ENCODE results near the gene TDRD12. TPM values are rescaled to one million over a fixed set of nuclear protein-coding genes. Genes with fewer than 3 reads are reported as not detected.
A peak's percentile ranks its signal among the peaks of the same experiment; 100 is the strongest.
"Not testable (repeated sequence)": the region's sequence is repeated elsewhere in the genome, so short reads cannot be mapped to it uniquely, and the experiment has no call there.

TDRD12 gene
- total RNA-seq, 2 donors from 2014 or later, result 0.09 to 5.8 TPM

DNA sequence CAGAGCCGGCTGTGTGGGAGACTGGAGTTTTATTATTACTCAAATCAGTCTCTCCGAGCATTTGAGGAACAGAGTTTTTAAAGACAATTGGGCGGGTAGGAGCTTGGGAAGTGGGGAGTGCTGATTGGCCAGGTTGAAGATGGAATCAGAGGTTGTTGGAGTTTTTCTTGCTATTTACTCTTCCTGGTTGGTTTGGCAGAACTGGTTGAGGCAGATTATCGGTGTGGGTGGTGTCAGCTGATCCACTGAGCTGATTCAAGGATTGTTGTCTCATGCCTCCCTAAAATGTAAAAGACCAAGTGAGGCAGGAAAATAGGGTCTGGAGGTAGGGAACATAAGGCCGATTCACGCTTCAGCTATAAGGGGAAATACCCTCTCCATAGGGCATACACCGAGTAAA is 1.3 kb upstream of the TDRD12 start:
- Mint-ChIP-seq H3K27ac (no peak overlapping the region), H3K9me3 (peaks cover 0 to 4% of the 10 kb centered on the region in 2 donors), H3K36me3 (peaks cover 0 to 11% of the 10 kb centered on the region in 2 donors)
- no peak for DNase-seq (ENCODE audit: low spot score in 2 of 2)
- no peak for ATAC-seq

DNA sequence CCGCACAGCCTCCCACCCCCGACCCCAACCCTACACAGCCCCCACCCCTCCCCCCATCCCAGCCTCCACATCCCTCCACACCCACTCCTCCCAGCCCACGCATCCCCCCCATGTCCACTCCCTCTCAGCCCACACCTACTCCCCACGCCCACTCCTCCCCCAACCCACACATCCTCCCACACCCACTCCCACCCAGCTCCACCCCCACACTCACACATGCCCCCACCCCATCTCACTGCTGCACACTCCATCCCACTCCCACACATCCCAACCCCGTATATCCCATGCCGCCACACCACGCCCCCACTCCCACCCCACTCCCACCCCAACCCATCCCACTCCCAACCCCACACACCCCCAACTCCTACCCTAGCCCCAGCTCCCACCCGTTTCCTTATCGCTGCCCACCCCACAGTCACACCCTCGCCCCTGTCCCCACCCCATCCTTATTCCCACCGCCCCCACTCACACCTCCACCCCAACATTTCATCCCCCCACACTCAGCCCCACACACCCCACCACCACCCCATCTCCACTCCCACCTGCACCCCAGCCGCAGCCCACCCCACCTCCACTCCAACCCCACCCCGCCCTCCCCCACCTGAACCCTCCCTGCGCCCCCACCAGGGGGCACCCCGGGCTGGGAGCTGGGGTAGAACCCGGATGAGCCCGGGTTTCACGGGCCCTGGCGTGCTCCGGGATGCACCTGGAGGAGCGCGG is 809 bp downstream of the TDRD12 start:
- Mint-ChIP-seq H3K36me3 (peaks cover 0 to 11% of the 10 kb centered on the region in 2 donors), H3K27ac (no peak overlapping the region), H3K9me3 (peaks cover 0 to 4% of the 10 kb centered on the region in 2 donors)
- DNase-seq (ENCODE audit: low spot score in 2 of 2) (no peak), ATAC-seq (no peak)

DNA sequence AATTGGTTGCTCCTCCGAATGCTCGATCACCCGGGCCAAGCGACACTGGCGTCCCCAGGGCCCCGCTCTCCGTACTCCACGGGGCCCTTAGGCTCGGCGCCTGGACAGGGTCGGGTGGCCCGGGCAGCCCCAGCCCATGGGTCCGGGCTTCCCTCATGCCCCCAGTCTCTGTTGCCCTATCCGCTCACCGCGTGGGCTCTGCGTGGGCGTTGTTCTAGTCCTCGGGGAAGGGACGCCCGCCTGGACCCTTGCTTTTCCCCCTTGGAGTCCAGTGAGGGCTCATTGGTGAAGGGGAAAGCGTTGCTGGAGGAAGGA is 1.3 kb downstream of the TDRD12 start:
- ATAC-seq, result no peak
- H3K36me3 Mint-ChIP-seq, result peaks cover 0 to 11% of the 10 kb centered on the region in 2 donors

DNA sequence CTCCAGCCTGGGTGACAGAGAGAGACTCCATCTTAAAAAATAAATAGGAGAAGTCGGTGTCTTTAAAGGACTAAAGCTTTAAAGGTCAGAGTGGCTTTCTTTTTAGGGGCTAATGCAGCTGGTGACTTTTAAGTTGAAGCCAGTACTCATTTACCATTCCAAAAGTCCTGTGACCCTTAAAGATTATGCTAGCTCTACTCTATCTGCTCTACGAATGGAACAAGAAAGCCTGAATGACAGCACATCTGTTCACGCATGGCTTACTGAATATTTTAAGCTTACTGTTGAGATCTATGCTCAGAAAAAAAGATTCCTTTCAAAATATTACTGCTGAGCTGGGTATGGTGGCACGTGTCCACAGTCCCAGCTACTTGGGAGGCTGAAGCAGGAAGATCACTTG is 16.4 kb downstream of the TDRD12 start:
- Mint-ChIP-seq H3K36me3 (no peaks in the 10 kb centered on the region), H3K9me3 (no peaks in the 10 kb centered on the region), H3K27ac (no peak overlapping the region)
- no peak for DNase-seq (ENCODE audit: low spot score in 2 of 2)
- no peak for ATAC-seq

More for the DNA sequence above, 1.3 kb downstream of the TDRD12 start:
- DNase-seq (ENCODE audit: low spot score in 2 of 2), result no peak
- Mint-ChIP-seq H3K27ac (no peak overlapping the region), H3K9me3 (peaks cover 0 to 4% of the 10 kb centered on the region in 2 donors)

DNA sequence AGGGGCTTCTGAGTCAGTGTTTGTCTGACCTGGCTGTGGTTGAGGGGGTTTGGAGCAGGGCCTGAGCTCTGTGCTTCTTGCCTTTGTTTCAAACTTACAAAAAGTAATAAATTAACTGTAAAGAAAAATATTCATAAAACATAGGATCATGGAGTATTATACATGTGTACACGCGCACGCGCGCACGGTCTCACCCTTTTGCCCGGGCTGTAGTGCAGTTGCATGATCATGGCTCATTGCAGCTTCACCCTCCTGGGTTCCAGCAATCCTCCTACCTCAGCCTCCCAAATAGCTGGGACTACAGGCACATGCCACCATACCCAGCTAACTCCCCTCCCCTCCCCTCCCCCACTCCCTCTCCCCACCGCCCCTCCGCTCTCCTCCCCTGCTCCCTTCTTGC is 23.5 kb downstream of the TDRD12 start:
- H3K27ac Mint-ChIP-seq, result no peak overlapping the region
- H3K36me3 Mint-ChIP-seq, result no peaks in the 10 kb centered on the region
- ATAC-seq (no peak), DNase-seq (ENCODE audit: low spot score in 2 of 2) (no peak)
- no peaks in the 10 kb centered on the region for H3K9me3 Mint-ChIP-seq

DNA sequence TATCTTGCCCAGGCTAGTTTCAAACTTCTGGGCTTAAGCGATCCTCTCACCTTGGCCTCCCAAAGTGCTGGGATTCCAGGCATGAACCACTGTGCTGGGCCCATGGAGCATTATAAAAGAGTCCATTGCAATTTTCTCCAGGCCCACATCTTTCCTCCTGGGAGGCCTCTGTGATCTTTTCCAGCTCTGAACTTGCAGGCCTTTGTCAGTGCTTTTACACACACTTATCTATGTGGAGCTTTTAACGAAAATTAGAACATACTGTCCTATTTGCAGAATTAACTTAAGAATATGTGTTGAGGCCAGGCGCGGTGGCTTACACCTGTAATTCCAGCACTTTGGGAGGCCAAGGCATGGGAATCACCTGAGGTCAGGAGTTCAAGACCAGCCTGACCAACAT is 23.9 kb downstream of the TDRD12 start:
- ATAC-seq (no peak), DNase-seq (ENCODE audit: low spot score in 2 of 2) (no peak)
- H3K36me3 Mint-ChIP-seq, result no peaks in the 10 kb centered on the region
- H3K27ac Mint-ChIP-seq, result no peak overlapping the region
- no peaks in the 10 kb centered on the region for H3K9me3 Mint-ChIP-seq

DNA sequence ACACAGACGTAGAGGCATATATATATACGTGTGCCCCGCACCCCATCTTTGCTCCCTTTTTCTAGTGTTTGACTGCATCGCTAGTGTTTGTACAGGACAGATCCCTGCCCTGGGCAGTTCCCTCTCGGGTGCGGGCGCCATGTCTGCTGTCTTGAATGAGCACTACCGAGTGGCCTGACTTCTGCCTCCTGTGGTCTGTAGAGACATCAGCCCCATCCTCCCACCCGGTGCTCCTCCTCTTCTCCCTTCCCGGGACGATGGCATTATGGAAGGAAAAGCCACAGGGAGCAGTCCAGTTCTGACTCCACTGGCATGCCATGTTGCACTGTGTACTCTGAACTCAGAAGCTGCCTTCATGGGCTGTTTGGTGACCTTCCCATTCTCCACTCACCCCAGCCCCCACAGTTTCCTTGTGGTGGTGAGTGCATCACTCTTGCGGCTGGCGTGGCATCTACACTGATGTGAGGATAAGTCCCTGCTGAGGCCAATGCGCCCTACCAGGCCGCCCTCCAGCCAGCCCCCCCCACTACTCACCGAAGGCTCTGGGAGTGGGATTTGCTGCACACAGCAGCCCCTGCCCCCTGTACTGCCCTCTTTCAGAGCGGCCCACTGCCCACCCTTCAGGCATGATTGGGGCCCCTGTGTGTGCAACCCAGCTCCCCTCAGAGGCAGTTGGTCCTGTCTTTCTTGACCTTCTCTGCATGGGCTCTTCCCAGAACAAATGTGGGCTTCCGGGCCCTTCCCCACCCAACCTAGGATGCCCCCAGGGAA is 25.2 kb downstream of the TDRD12 start:
- no peaks in the 10 kb centered on the region for H3K9me3 Mint-ChIP-seq
- DNase-seq (ENCODE audit: low spot score in 2 of 2) (no peak), ATAC-seq (no peak)
- no peak overlapping the region for H3K27ac Mint-ChIP-seq
- no peaks in the 10 kb centered on the region for H3K36me3 Mint-ChIP-seq

DNA sequence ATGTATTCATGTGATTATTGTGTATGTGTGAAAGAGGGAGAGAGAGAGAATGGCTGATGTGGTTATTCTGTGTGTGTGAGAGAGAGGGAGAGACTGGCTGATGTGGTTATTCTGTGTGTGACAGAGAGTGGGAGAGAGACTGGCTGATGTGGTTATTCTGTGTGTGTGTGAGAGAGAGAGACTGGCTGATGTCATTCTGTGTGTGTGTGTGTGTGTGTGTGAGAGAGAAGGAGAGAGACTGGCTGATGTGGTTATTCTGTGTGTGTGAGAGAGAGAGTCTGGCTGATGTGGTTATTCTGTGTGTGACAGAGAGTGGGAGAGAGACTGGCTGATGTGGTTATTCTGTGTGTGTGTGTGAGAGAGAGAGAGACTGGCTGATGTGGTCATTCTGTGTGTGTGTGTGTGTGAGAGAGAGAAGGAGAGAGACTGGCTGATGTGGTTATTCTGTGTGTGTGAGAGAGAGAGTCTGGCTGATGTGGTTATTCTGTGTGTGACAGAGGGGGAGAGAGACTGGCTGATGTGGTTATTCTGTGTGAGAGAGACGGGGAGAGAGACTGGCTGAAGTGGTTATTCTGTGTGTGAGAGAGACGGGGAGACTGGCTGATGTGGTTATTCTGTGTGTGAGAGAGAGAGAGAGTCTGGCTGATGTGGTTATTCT is 26.2 kb downstream of the TDRD12 start:
- ATAC-seq, result peak; percentile 36 to 38
- H3K36me3 Mint-ChIP-seq; H3K27ac Mint-ChIP-seq; DNase-seq (ENCODE audit: low spot score in 2 of 2); H3K9me3 Mint-ChIP-seq: not testable (repeated sequence)

DNA sequence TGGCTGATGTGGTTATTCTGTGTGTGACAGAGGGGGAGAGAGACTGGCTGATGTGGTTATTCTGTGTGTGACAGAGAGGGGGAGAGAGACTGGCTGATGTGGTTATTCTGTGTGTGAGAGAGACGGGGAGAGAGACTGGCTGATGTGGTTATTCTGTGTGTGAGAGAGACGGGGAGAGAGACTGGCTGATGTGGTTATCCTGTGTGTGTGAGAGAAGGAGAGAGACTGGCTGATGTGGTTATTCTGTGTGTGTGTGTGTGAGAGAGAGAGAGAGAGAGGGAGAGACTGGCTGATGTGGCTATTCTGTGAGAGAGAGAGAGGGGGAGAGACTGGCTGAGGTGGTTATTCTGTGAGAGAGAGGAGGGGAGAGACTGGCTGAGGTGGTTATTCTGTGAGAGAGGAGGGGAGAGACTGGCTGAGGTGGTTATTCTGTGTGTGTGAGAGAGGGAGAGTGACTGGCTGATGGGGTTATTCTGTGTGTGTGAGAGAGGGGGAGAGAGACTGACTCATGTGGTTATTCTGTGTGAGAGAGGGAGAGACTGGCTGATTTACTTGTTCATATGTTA is 27.1 kb downstream of the TDRD12 start:
- not testable (repeated sequence) for H3K36me3 Mint-ChIP-seq, H3K27ac Mint-ChIP-seq, H3K9me3 Mint-ChIP-seq
- DNase-seq (ENCODE audit: low spot score in 2 of 2) (peak in 1 of 2 donors; percentile 6), ATAC-seq (peak; percentile 49 to 76)

DNA sequence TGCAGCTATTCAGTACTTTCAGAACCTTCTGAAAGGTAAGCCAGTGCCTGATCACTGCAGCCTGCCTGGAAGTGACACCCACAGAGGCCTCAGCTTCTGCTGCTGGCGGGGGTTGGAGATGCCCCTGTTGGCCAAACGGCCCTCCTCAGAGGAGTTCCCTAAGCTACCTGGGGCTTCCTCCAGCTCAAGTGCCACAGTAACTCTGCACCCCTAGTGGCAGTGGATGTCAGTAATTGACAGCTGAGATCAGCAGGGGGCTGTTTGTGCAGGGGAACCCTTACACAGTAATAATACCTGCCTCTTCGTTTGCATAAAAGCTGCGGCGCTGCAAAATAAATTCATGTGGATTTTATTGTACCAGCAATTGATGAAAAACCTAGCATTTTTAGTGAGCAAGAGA is 28.9 kb downstream of the TDRD12 start:
- H3K36me3 Mint-ChIP-seq, result no peaks in the 10 kb centered on the region
- DNase-seq (ENCODE audit: low spot score in 2 of 2) (no peak), ATAC-seq (no peak)
- no peak overlapping the region for H3K27ac Mint-ChIP-seq
- H3K9me3 Mint-ChIP-seq, result no peaks in the 10 kb centered on the region

DNA sequence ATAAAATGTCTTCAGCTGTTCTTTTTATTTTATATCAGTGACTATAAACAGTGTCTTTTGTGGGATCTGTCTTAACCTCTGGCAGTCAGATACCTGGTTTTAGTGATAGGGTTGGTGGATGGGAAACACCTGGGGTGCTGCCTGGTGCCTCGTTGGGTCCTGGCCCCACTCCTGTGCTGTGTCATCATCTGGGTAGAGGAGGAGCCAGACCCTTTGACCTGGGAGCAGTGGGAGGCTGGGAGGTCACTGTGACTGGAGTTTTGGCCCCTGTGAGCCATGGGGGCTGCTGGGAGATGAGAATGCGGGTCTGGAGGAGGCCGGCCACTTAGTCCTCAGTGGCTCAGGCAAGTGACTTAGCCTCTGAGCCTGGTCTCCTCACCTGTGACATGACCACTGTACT is 29.4 kb downstream of the TDRD12 start:
- no peaks in the 10 kb centered on the region for H3K9me3 Mint-ChIP-seq
- H3K27ac Mint-ChIP-seq, result no peak overlapping the region
- no peak for ATAC-seq
- no peaks in the 10 kb centered on the region for H3K36me3 Mint-ChIP-seq
- no peak for DNase-seq (ENCODE audit: low spot score in 2 of 2)

DNA sequence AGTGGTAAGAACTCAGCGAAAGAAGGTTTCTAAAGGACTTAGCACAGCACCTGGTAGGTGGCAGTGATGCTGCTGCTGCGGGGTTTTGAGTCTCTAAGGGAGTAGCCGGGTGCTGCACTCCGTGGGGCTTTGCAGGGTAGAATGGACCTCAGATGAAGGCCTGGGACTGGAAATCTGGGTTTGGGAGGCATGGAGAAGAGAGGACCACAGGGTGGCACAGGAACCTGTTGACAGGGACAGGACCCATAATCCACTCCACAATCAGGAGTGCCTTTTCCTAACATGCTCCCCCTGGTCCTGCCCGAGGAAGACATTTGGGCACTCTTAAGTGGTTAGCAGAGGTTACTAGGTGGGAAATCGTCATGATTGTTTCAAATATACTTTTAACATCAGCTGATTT is 29.8 kb downstream of the TDRD12 start:
- Mint-ChIP-seq H3K9me3 (no peaks in the 10 kb centered on the region), H3K27ac (no peak overlapping the region), H3K36me3 (no peaks in the 10 kb centered on the region)
- DNase-seq (ENCODE audit: low spot score in 2 of 2) (no peak), ATAC-seq (no peak)

DNA sequence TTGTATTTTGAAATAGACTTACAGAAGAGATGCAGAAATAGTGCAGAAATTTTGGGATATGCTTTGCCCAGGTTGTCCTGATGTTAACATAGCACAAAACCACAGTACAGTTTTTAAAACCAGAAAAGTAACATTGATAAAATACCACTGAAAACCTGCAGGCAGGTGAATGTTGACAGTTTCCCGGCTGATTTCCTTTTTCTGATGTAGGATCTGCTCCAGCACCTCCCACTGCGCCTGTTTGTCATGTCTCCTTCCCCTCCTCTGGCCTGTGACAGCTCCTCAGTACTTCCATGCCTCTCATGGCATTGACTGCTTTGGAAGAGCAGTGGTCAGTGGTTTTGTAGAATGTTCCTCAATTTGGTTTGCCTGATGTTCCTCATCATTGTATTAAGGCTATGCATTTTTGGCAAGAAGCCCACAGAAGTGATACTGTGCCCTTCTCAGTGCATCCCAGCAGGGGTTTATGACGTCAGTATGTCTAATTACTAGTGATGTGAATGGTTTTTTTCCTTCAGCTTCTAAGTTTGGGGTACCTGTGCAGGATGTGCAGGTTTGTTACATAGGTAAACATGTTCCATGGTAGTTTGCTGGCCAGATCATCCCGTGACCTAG is 31.0 kb downstream of the TDRD12 start:
- DNase-seq (ENCODE audit: low spot score in 2 of 2) (no peak), ATAC-seq (no peak)
- Mint-ChIP-seq H3K9me3 (no peaks in the 10 kb centered on the region), H3K27ac (no peak overlapping the region), H3K36me3 (peaks cover 0 to 7% of the 10 kb centered on the region in 2 donors)

DNA sequence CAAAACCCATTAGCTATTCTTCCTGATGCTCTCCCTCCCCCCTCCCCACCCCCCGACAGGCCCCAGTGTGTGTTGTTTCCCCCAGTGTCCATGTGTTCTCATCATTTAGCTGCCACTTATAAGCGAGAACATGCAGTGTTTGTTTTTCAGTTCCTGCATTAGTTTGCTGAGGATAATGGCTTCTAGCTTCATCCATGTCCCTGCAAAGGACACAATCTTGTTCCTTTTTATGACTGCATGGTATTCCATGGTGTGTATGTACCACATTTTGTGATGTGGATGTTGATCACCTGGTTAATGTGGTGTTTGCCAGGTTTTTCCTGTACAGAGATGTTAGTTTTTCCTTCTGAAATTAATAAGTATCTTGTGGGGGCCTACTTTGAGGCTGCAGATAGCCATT is 31.5 kb downstream of the TDRD12 start:
- no peak overlapping the region for H3K27ac Mint-ChIP-seq
- no peak for ATAC-seq
- H3K36me3 Mint-ChIP-seq, result peaks cover 0 to 7% of the 10 kb centered on the region in 2 donors
- DNase-seq (ENCODE audit: low spot score in 2 of 2), result no peak
- H3K9me3 Mint-ChIP-seq, result no peaks in the 10 kb centered on the region

DNA sequence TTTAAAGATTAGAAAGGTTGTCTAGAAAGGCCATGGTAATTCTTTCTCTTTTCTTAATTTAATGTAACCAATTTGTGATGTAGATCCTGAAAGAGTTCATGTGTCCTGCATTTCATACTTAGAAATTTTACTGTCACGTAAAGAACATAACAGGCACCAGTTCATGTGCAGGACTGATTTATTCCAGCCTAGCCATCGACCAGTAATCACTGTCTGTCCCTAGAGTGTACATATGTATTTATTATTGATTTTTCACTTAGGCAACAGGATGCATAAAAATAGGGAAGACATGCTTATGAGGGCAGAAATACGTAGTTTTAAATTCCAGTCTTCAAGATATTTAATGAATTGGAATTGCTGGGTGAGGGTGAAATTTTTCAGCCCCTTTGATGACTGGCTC is 37.6 kb downstream of the TDRD12 start:
- peaks cover 7 to 15% of the 10 kb centered on the region in 2 donors for H3K36me3 Mint-ChIP-seq
- ATAC-seq (no peak), DNase-seq (ENCODE audit: low spot score in 2 of 2) (no peak)
- H3K27ac Mint-ChIP-seq, result no peak overlapping the region
- peaks cover 0 to 6% of the 10 kb centered on the region in 2 donors for H3K9me3 Mint-ChIP-seq

DNA sequence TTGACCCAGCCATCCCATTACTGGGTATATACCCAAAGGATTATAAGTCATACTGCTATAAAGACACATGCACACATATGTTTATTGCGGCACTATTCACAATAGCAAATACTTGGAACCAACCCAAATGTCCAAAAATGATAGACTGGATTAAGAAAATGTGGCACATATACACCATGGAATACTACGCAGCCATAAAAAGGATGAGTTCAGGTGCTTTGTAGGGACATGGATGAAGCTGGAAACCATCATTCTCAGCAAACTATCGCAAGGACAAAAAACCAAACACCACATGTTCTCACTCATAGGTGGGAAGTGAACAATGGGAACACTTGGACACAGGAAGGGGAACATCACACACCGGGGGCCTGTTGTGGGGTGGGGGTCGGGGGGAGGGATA is 45.8 kb downstream of the TDRD12 start:
- not testable (repeated sequence) for H3K36me3 Mint-ChIP-seq; DNase-seq (ENCODE audit: low spot score in 2 of 2); H3K9me3 Mint-ChIP-seq; H3K27ac Mint-ChIP-seq; ATAC-seq

Data from activated naive CD4-positive, alpha-beta T cell treated with anti-CD3 and anti-CD28 coated beads, Interleukin-2, amount 50 U/mL, for 72 hours (primary cell).